ENCODE results near the gene TMEM59L. TPM values are rescaled to one million over a fixed set of nuclear protein-coding genes. Genes with fewer than 3 reads are reported as not detected.

Gene TMEM59L
- total and polyA plus RNA-seq, 2 of the 13 experiments (the other 11 are each of a cell fraction or from before 2014, with no cell fraction given) = 0.97 to 5.5 TPM

DNA sequence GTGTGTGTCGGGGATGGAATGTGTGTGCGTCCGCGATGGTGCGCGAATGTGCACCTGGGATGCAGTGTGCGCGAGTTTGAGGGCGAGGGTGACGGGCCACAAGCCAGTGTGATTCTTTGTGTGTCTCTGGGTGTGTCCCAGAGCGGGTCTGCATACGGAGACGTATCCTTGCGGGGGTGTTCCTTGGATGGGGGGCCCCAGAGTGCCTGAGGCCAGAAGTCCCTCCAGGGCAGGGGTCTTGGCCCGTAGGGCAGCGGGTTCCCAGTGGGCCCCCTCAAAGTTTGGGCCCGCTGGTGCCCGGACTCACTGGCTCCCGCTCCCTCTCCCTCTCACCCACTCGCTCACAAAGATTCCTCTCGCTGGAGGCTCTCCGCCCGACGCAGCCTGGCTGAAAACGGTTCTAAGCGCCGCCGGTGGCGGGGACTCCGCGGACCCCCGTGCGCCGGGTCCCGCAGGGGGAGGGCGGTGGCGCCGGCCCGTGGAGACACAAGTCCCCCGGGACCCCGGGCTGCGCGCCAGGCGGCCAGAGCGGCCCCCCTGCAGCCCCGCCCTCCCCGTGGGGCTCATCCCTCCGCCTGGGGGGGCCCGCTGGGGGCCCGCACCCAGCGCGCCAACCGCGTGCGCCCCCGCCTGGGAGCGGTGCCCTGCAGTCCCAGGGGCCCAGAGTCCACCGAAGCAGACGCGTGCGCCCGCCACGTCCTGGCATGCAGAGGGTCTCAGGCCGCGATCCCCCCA lies 7.0 kb upstream of the TMEM59L start (continued):
- TF ChIP-seq ZHX2 (IDR thresholded peaks at IDR 0.05; ENCODE audit: low read depth) = no peak
- no peak for TF ChIP-seq ZHX2 (CRISPR knock-in tag; IDR thresholded peaks at IDR 0.05; ENCODE audit: borderline replicate concordance)
- TF ChIP-seq ARNTL (CRISPR knock-in tag; IDR thresholded peaks at IDR 0.05) = peak; percentile 36; the same call in 1 of the 2 replicates
- TF ChIP-seq, protein P1, sequence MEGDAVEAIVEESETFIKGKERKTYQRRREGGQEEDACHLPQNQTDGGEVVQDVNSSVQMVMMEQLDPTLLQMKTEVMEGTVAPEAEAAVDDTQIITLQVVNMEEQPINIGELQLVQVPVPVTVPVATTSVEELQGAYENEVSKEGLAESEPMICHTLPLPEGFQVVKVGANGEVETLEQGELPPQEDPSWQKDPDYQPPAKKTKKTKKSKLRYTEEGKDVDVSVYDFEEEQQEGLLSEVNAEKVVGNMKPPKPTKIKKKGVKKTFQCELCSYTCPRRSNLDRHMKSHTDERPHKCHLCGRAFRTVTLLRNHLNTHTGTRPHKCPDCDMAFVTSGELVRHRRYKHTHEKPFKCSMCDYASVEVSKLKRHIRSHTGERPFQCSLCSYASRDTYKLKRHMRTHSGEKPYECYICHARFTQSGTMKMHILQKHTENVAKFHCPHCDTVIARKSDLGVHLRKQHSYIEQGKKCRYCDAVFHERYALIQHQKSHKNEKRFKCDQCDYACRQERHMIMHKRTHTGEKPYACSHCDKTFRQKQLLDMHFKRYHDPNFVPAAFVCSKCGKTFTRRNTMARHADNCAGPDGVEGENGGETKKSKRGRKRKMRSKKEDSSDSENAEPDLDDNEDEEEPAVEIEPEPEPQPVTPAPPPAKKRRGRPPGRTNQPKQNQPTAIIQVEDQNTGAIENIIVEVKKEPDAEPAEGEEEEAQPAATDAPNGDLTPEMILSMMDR (CRISPR knock-in tag; IDR thresholded peaks at IDR 0.05) = peak; percentile 56
- peak; percentile 73 for TF ChIP-seq ZFX (CRISPR knock-in tag; IDR thresholded peaks at IDR 0.05; ENCODE audit: low read depth)
- no peak for TF ChIP-seq KDM6A (CRISPR knock-in tag; IDR thresholded peaks at IDR 0.05; ENCODE audit: low read depth)
- TF ChIP-seq DR1 (CRISPR knock-in tag; IDR thresholded peaks at IDR 0.05) = no peak
- TF ChIP-seq, protein P2, sequence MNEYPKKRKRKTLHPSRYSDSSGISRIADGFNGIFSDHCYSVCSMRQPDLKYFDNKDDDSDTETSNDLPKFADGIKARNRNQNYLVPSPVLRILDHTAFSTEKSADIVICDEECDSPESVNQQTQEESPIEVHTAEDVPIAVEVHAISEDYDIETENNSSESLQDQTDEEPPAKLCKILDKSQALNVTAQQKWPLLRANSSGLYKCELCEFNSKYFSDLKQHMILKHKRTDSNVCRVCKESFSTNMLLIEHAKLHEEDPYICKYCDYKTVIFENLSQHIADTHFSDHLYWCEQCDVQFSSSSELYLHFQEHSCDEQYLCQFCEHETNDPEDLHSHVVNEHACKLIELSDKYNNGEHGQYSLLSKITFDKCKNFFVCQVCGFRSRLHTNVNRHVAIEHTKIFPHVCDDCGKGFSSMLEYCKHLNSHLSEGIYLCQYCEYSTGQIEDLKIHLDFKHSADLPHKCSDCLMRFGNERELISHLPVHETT (CRISPR knock-in tag; conservative IDR thresholded peaks at IDR 0.05) = no peak
- no peak for TF ChIP-seq DRAP1 (CRISPR knock-in tag; IDR thresholded peaks at IDR 0.05)
- TF ChIP-seq, protein P3, sequence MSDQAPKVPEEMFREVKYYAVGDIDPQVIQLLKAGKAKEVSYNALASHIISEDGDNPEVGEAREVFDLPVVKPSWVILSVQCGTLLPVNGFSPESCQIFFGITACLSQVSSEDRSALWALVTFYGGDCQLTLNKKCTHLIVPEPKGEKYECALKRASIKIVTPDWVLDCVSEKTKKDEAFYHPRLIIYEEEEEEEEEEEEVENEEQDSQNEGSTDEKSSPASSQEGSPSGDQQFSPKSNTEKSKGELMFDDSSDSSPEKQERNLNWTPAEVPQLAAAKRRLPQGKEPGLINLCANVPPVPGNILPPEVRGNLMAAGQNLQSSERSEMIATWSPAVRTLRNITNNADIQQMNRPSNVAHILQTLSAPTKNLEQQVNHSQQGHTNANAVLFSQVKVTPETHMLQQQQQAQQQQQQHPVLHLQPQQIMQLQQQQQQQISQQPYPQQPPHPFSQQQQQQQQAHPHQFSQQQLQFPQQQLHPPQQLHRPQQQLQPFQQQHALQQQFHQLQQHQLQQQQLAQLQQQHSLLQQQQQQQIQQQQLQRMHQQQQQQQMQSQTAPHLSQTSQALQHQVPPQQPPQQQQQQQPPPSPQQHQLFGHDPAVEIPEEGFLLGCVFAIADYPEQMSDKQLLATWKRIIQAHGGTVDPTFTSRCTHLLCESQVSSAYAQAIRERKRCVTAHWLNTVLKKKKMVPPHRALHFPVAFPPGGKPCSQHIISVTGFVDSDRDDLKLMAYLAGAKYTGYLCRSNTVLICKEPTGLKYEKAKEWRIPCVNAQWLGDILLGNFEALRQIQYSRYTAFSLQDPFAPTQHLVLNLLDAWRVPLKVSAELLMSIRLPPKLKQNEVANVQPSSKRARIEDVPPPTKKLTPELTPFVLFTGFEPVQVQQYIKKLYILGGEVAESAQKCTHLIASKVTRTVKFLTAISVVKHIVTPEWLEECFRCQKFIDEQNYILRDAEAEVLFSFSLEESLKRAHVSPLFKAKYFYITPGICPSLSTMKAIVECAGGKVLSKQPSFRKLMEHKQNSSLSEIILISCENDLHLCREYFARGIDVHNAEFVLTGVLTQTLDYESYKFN (CRISPR knock-in tag; conservative IDR thresholded peaks at IDR 0.05) = 0 out of 2 replicates have a peak, but pooled peaks have one; percentile 14
- no peak for TF ChIP-seq HMG20A (CRISPR knock-in tag; IDR thresholded peaks at IDR 0.05; ENCODE audit: borderline replicate concordance)
- no peak for TF ChIP-seq ZNF224 (CRISPR knock-in tag; IDR thresholded peaks at IDR 0.05)
- no peak for TF ChIP-seq STAT5B (CRISPR knock-in tag; IDR thresholded peaks at IDR 0.05)
- TF ChIP-seq ZFP37 (CRISPR knock-in tag; IDR thresholded peaks at IDR 0.05; ENCODE audit: borderline replicate concordance) = no peak
- TF ChIP-seq ZFP1 (CRISPR knock-in tag; IDR thresholded peaks at IDR 0.05) = no peak
- TF ChIP-seq RBM39 (IDR thresholded peaks at IDR 0.05; ENCODE audit: low read depth, low read length, poor library complexity, severe bottlenecking) = no peak
- 0 out of 2 replicates have a peak, but pooled peaks have one; percentile 29 for TF ChIP-seq DMAP1 (CRISPR knock-in tag; IDR thresholded peaks at IDR 0.05)
